IMR-90 (cell line): ENCODE results near the gene HSBP1L1. TPM values are rescaled to one million over a fixed set of nuclear protein-coding genes. Genes with fewer than 3 reads are reported as not detected.

ENCODE experiments used
- ATAC-seq: fragments of 200-7000 bp; cut with Tn5 transposase; 2 replicates; pipeline ENCODE4 v1.9.1; 2020; ENCODE audit warnings: low read depth, mild to moderate bottlenecking, moderate library complexity
- BruUV-seq: library from RNA; stranded (reverse); fragments of 400-500 nt; replicated peaks from 2 replicates; lab custom pipeline; 2021; lab: Mats Ljungman, UMichigan
- CTCF ChIA-PET: fragments of 300-600 bp; formaldehyde crosslinking; extraction: SDS; loops from one replicate; lab custom pipeline; 2021; ENCODE audit warnings: antibody characterized with exemption; lab: Yijun Ruan, JAX
- POLR2A ChIA-PET: fragments of 300-600 bp; sonication (Branson Sonifier 250); formaldehyde crosslinking; loops from one replicate; lab custom pipeline; 2022; ENCODE audit warnings: antibody characterized with exemption; ENCODE audit not compliant: unreplicated experiment; lab: Charles Lee
- DNase-seq: peaks from one replicate; pipeline ENCODE4 v3.0.0; 2013
- H2AFZ ChIP-seq: replicated peaks from 2 replicates; pipeline ENCODE3; 2013; ENCODE audit warnings: low read length, mild to moderate bottlenecking; ENCODE audit not compliant: poor library complexity
- H2AK5ac ChIP-seq: 2 replicates; pipeline ENCODE4 v1.6.1; 2013; ENCODE audit warnings: low read depth, low read length, inconsistent platforms
- H2AK9ac ChIP-seq: replicated peaks from 2 replicates; pipeline ENCODE3; 2013; ENCODE audit warnings: mild to moderate bottlenecking, low read depth, low read length, moderate library complexity; ENCODE audit not compliant: poor library complexity
- H2BK120ac ChIP-seq: 2 replicates; pipeline ENCODE4 v1.6.1; 2013; ENCODE audit warnings: low read depth, low read length, inconsistent platforms
- H2BK15ac ChIP-seq: 3 replicates; pipeline ENCODE4 v1.6.1; 2013; ENCODE audit warnings: low read depth, low read length, inconsistent platforms
- H2BK20ac ChIP-seq: 2 replicates; pipeline ENCODE4 v1.6.1; 2013; ENCODE audit warnings: low read depth, mild to moderate bottlenecking, inconsistent platforms, low read length, moderate library complexity
- H2BK5ac ChIP-seq: 2 replicates; pipeline ENCODE4 v1.6.1; 2013; ENCODE audit warnings: mild to moderate bottlenecking, low read depth, low read length, inconsistent platforms; ENCODE audit not compliant: poor library complexity, severe bottlenecking
- H3K14ac ChIP-seq: replicated peaks from 2 replicates; pipeline ENCODE4 v1.6.1; 2013; ENCODE audit warnings: low read depth, low read length, inconsistent platforms
- H3K18ac ChIP-seq: 2 replicates; pipeline ENCODE4 v1.6.1; 2013; ENCODE audit warnings: low read depth, low read length, control low read depth
- H3K23ac ChIP-seq: 2 replicates; pipeline ENCODE4 v1.6.1; 2013; ENCODE audit warnings: low read depth, low read length, inconsistent platforms
- H3K27ac ChIP-seq: 2 replicates; pipeline ENCODE4 v1.5.1; 2013; ENCODE audit warnings: mild to moderate bottlenecking, control low read depth, low read length; ENCODE audit not compliant: insufficient read depth
- H3K27me3 ChIP-seq: 2 replicates; pipeline ENCODE4 v1.6.1; 2013; ENCODE audit warnings: low read length; ENCODE audit not compliant: control insufficient read depth, insufficient read depth
- H3K36me3 ChIP-seq: 2 replicates; pipeline ENCODE4 v1.6.1; 2013; ENCODE audit warnings: low read length, mixed read lengths; ENCODE audit not compliant: control insufficient read depth, insufficient read depth
- H3K4ac ChIP-seq: 2 replicates; pipeline ENCODE4 v1.6.1; 2013; ENCODE audit warnings: low read depth, low read length, inconsistent platforms
- H3K4me1 ChIP-seq: 2 replicates; pipeline ENCODE4 v1.6.1; 2013; ENCODE audit warnings: low read length, mixed read lengths; ENCODE audit not compliant: control insufficient read depth, insufficient read depth
- H3K4me2 ChIP-seq: 2 replicates; pipeline ENCODE4 v1.6.1; 2013; ENCODE audit warnings: low read depth, mild to moderate bottlenecking, control low read depth, low read length, moderate library complexity
- H3K4me3 ChIP-seq: 2 replicates; pipeline ENCODE4 v1.5.1; 2013; ENCODE audit warnings: low read depth, mild to moderate bottlenecking, control low read depth, low read length, moderate library complexity; ENCODE audit not compliant: insufficient read depth
- H3K56ac ChIP-seq: 2 replicates; pipeline ENCODE4 v1.6.1; 2013; ENCODE audit warnings: low read length, inconsistent platforms; ENCODE audit not compliant: insufficient read depth; ENCODE audit errors: extremely low read depth
- H3K79me1 ChIP-seq, 2 experiments: 2 replicates each; pipeline ENCODE4 v1.6.1; 2013; ENCODE audit warnings: low read length in 2 of 2, inconsistent platforms in 1 of 2, low read depth in 1 of 2
- H3K9ac ChIP-seq: 2 replicates; pipeline ENCODE4 v1.6.1; 2013; ENCODE audit warnings: low read depth, low read length, control low read depth
- H3K9me1 ChIP-seq: 2 replicates; pipeline ENCODE4 v1.6.1; 2013; ENCODE audit warnings: low read length, inconsistent platforms; ENCODE audit not compliant: insufficient read depth
- H3K9me3 ChIP-seq: 2 replicates; pipeline ENCODE4 v1.6.1; 2013; ENCODE audit warnings: low read length; ENCODE audit not compliant: control insufficient read depth, insufficient read depth
- H4K20me1 ChIP-seq: 2 replicates; pipeline ENCODE4 v1.6.1; 2013; ENCODE audit warnings: low read length, inconsistent platforms; ENCODE audit not compliant: insufficient read depth
- H4K5ac ChIP-seq: 2 replicates; pipeline ENCODE4 v1.6.1; 2013; ENCODE audit warnings: mild to moderate bottlenecking, low read depth, low read length, control low read depth
- H4K8ac ChIP-seq, 2 experiments: 2 replicates each; pipeline ENCODE4 v1.6.1; 2013; ENCODE audit warnings: low read depth in 2 of 2, low read length in 2 of 2, control low read depth in 1 of 2, inconsistent platforms in 1 of 2
- H4K91ac ChIP-seq: 2 replicates; pipeline ENCODE4 v1.6.1; 2013; ENCODE audit warnings: low read depth, low read length, inconsistent platforms; ENCODE audit not compliant: insufficient read depth
- BHLHE40 ChIP-seq: fragments of 150-350 bp; IDR thresholded peaks from 2 replicates; pipeline ENCODE4 v1.6.1; 2016; ENCODE audit warnings: mild to moderate bottlenecking, low read depth, low read length
- CEBPB ChIP-seq: IDR thresholded peaks from 2 replicates; pipeline ENCODE4 v1.6.1; 2012; ENCODE audit warnings: low read depth, low read length, improper control_type of control experiment
- CHD1 ChIP-seq: IDR thresholded peaks from 2 replicates; pipeline ENCODE4 v1.6.1; 2012; ENCODE audit warnings: low read depth, low read length, improper control_type of control experiment
- CTCF ChIP-seq: conservative IDR thresholded peaks from 2 replicates; pipeline ENCODE4 v1.5.1; 2012; ENCODE audit warnings: mild to moderate bottlenecking, low read depth, low read length, improper control_type of control experiment
- ELK1 ChIP-seq: fragments of 150-350 bp; IDR thresholded peaks from 2 replicates; pipeline ENCODE4 v1.6.1; 2016; ENCODE audit warnings: low read depth, mild to moderate bottlenecking, low read length, moderate library complexity, borderline replicate concordance
- FOS ChIP-seq: fragments of 150-350 bp; IDR thresholded peaks from 2 replicates; pipeline ENCODE4 v1.6.1; 2016; ENCODE audit warnings: low read depth, low read length
- MAFK ChIP-seq: IDR thresholded peaks from 2 replicates; pipeline ENCODE4 v1.6.1; 2012; ENCODE audit warnings: low read depth, low read length, improper control_type of control experiment
- MAZ ChIP-seq: IDR thresholded peaks from 2 replicates; pipeline ENCODE4 v1.6.1; 2012; ENCODE audit warnings: low read depth, mild to moderate bottlenecking, low read length, improper control_type of control experiment, moderate library complexity, borderline replicate concordance
- MXI1 ChIP-seq: IDR thresholded peaks from 2 replicates; pipeline ENCODE4 v1.6.1; 2012; ENCODE audit warnings: low read depth, mild to moderate bottlenecking, low read length, moderate library complexity, borderline replicate concordance
- NFE2L2 ChIP-seq: fragments of 150-350 bp; IDR thresholded peaks from 2 replicates; pipeline ENCODE4 v1.6.1; 2016; ENCODE audit warnings: low read depth, mild to moderate bottlenecking, low read length
- POLR2A ChIP-seq: IDR thresholded peaks from 2 replicates; pipeline ENCODE4 v1.6.1; 2012; ENCODE audit warnings: mild to moderate bottlenecking, low read depth, low read length
- RAD21 ChIP-seq: IDR thresholded peaks from 2 replicates; pipeline ENCODE4 v1.6.1; 2012; ENCODE audit warnings: low read length, improper control_type of control experiment
- RCOR1 ChIP-seq: IDR thresholded peaks from 2 replicates; pipeline ENCODE4 v1.6.1; 2012; ENCODE audit warnings: mild to moderate bottlenecking, low read length, improper control_type of control experiment; ENCODE audit not compliant: insufficient replicate concordance
- RFX5 ChIP-seq: IDR thresholded peaks from 2 replicates; pipeline ENCODE4 v1.8.0; 2012; ENCODE audit warnings: low read depth, mild to moderate bottlenecking, low read length, moderate library complexity
- SMC3 ChIP-seq: fragments of 150-350 bp; IDR thresholded peaks from 2 replicates; pipeline ENCODE4 v1.6.1; 2016; ENCODE audit warnings: low read depth, mild to moderate bottlenecking, antibody characterized with exemption, low read length, moderate library complexity
- USF2 ChIP-seq: fragments of 150-350 bp; IDR thresholded peaks from 2 replicates; pipeline ENCODE4 v1.6.1; 2017; ENCODE audit warnings: mild to moderate bottlenecking, antibody characterized with exemption, low read length, low read depth
- WGBS, 2 experiments: methylation state at CpG; one replicate each; pipeline versions ENCODE4 v1.1.5 to v1.1.7; 2013; ENCODE audit warnings: missing lambda C conversion rate in 2 of 2; ENCODE audit not compliant: insufficient read length in 1 of 2; ENCODE audit errors: extremely low coverage in 2 of 2; 5-methylcytosine and 5-hydroxymethylcytosine counted together
- dilution Hi-C: fragments of 300-500 bp; cut with HindIII; formaldehyde crosslinking; loops from one replicate; pipeline ENCODE4 v1.14.3; 2018; ENCODE audit warnings: low sequenced_read_pairs; ENCODE audit not compliant: unreplicated experiment
- in situ Hi-C: fragments of 300-500 bp; cut with MboI; formaldehyde crosslinking; loops from 3 replicates; pipeline ENCODE4 v1.14.3; 2019; ENCODE audit warnings: low sequenced_read_pairs, inconsistent platforms, mixed read lengths
- intact Hi-C: fragments of 100-400 bp; cut with micrococcal nuclease; formaldehyde crosslinking; loops from 2 replicates; pipeline ENCODE4 v1.10.0; 2022
- polyA plus RNA-seq, 3 experiments: library from polyadenylated mRNA; depleted of rRNA; stranded (reverse); fragments of >200 nt; gene quantifications; 2 replicates each; pipeline ENCODE4 v1.2.3, GENCODE V29; 2012; ENCODE audit warnings: low replicate concordance in 1 of 3
- total RNA-seq: library from RNA; depleted of rRNA; stranded (reverse); fragments of >200 nt; gene quantifications from 2 replicates; pipeline ENCODE4 v1.2.3, GENCODE V29; 2012

HSBP1L1 gene
- total and polyA plus RNA-seq, 2 of the 4 experiments (the other 2 are of a cell fraction) = 8.6 to 18.0 TPM

- intact Hi-C loops = no loop called here
- TF ChIP-seq FOS (no peak), MXI1 (no peak), RAD21 (no peak), RFX5 (no peak), SMC3 (no peak), ELK1 (no peak), MAZ (no peak), CTCF (no peak), MAFK (no peak), CHD1 (no peak), POLR2A (no peak), BHLHE40 (no peak), USF2 (no peak), CEBPB (no peak), RCOR1 (no peak), NFE2L2 (no peak)
- peaks cover 33 to 72% of the 10 kb centered on the region in 2 experiments for H3K79me1 ChIP-seq
Measured at GRCh38 chr18:79970419-79971133, 6.1 kb downstream of the HSBP1L1 start.

More at GRCh38 chr18:79970419-79971133, 6.1 kb downstream of the HSBP1L1 start:
- no peak overlapping the region for H4K8ac ChIP-seq
- no peak overlapping the region for H3K18ac ChIP-seq
- in situ Hi-C loops = no loop called here
- H3K4me1 ChIP-seq = peaks cover 3% of the 10 kb centered on the region
- H3K27me3 ChIP-seq = no peaks in the 10 kb centered on the region
- H2BK120ac ChIP-seq = no peak overlapping the region
- BruUV-seq = no TSS peak
- H3K9ac ChIP-seq = no peak overlapping the region
- H3K36me3 ChIP-seq = peaks cover 41% of the 10 kb centered on the region
- no peak overlapping the region for H2AFZ ChIP-seq
- H3K4ac ChIP-seq = no peak overlapping the region
- no peak overlapping the region for H4K5ac ChIP-seq
- no peak overlapping the region for H2BK20ac ChIP-seq
- DNase-seq (no peak), ATAC-seq (no peak)
- H3K14ac ChIP-seq = no peak overlapping the region
- H3K4me2 ChIP-seq = no peak overlapping the region
- dilution Hi-C loops = no loop called here
- no peak overlapping the region for H3K23ac ChIP-seq
- ChIA-PET POLR2A (no interaction called here), CTCF (no interaction called here)
- peaks cover 7% of the 10 kb centered on the region; the same call in 1 of the 2 replicates for H3K9me1 ChIP-seq
- H4K91ac ChIP-seq = no peak overlapping the region
- no peaks in the 10 kb centered on the region for H3K9me3 ChIP-seq
- H3K27ac ChIP-seq = no peak overlapping the region
- no peak overlapping the region for H3K4me3 ChIP-seq
- H2BK15ac ChIP-seq = no peak overlapping the region
- no peak overlapping the region for H2AK9ac ChIP-seq
- no peak overlapping the region for H3K56ac ChIP-seq
- 78% methylated on average over 6 of the region's 12 CpGs; no CpG with 5 or more reads in 1 of the 2 experiments for WGBS, 2 experiments
- H4K20me1 ChIP-seq = peaks cover 35% of the 10 kb centered on the region
- H2BK5ac ChIP-seq = no peak overlapping the region
- no peak overlapping the region for H2AK5ac ChIP-seq
